ENCODE results near the gene GHR. TPM values are rescaled to one million over a fixed set of nuclear protein-coding genes. Genes with fewer than 3 reads are reported as not detected.

GHR gene
- total and polyA plus RNA-seq, 4 donors = 2.9 to 17.1 (median 8.6) TPM

GRCh38 chr5:42397267-42397666 is 26.0 kb upstream of the GHR start:
- Histone ChIP-seq H3K36me3 (ENCODE audit: control insufficient read depth in 1 of 2, insufficient read depth in 2 of 2, low read length in 1 of 2) (no peaks in the 10 kb centered on the region), H3K4me3 (ENCODE audit: low read length in 2 of 2) (no peak overlapping the region), H3K27ac (ENCODE audit: low read depth in 1 of 2, low read length in 2 of 2) (no peak overlapping the region), H3K4me1 (ENCODE audit: control insufficient read depth in 1 of 2, insufficient read depth in 2 of 2, low read length in 2 of 2) (no peaks in the 10 kb centered on the region), H3K27me3 (ENCODE audit: control insufficient read depth in 1 of 2, insufficient read depth in 2 of 2, low read length in 1 of 2) (no peaks in the 10 kb centered on the region), H3K9me3 (ENCODE audit: control insufficient read depth, low read length) (peaks cover 2% of the 10 kb centered on the region)
- intact Hi-C loops (cut with DNase I) = no loop called here
- DNase-seq (no peak), ATAC-seq (ENCODE audit: low FRiP score) (no peak)
- 74 to 78% methylated on average over 8 of the region's 8 CpGs for WGBS, 2 donors

GRCh38 chr5:42399702-42400101 is 23.5 kb upstream of the GHR start:
- Histone ChIP-seq H3K27me3 (ENCODE audit: control insufficient read depth in 1 of 2, insufficient read depth in 2 of 2, low read length in 1 of 2) (no peaks in the 10 kb centered on the region), H3K9me3 (ENCODE audit: control insufficient read depth, low read length) (no peaks in the 10 kb centered on the region), H3K4me3 (ENCODE audit: low read length in 2 of 2) (no peak overlapping the region), H3K36me3 (ENCODE audit: control insufficient read depth in 1 of 2, insufficient read depth in 2 of 2, low read length in 1 of 2) (no peaks in the 10 kb centered on the region), H3K4me1 (ENCODE audit: control insufficient read depth in 1 of 2, insufficient read depth in 2 of 2, low read length in 2 of 2) (no peaks in the 10 kb centered on the region), H3K27ac (ENCODE audit: low read depth in 1 of 2, low read length in 2 of 2) (no peak overlapping the region)
- intact Hi-C loops (cut with DNase I) = no loop called here
- WGBS, 2 donors = 55% methylated on average over 2 of the region's 2 CpGs
- DNase-seq = no peak
- no peak for ATAC-seq (ENCODE audit: low FRiP score)

- Histone ChIP-seq H3K4me1 (ENCODE audit: control insufficient read depth in 1 of 2, insufficient read depth in 2 of 2, low read length in 2 of 2) (no peaks in the 10 kb centered on the region), H3K27me3 (ENCODE audit: control insufficient read depth in 1 of 2, insufficient read depth in 2 of 2, low read length in 1 of 2) (no peaks in the 10 kb centered on the region), H3K36me3 (ENCODE audit: control insufficient read depth in 1 of 2, insufficient read depth in 2 of 2, low read length in 1 of 2) (no peaks in the 10 kb centered on the region), H3K27ac (ENCODE audit: low read depth in 1 of 2, low read length in 2 of 2) (no peak overlapping the region), H3K9me3 (ENCODE audit: control insufficient read depth, low read length) (no peaks in the 10 kb centered on the region), H3K4me3 (ENCODE audit: low read length in 2 of 2) (no peak overlapping the region)
- no peak for DNase-seq
- intact Hi-C loops (cut with DNase I) = no loop called here
- WGBS, 2 donors = 95 to 97% methylated on average over 3 of the region's 3 CpGs
- ATAC-seq (ENCODE audit: low FRiP score) = no peak
Measured at GRCh38 chr5:42400474-42400873, 22.8 kb upstream of the GHR start.

GRCh38 chr5:42403236-42403635 is 20.0 kb upstream of the GHR start:
- intact Hi-C loops (cut with DNase I) = no loop called here
- Histone ChIP-seq H3K4me1 (ENCODE audit: control insufficient read depth in 1 of 2, insufficient read depth in 2 of 2, low read length in 2 of 2) (no peaks in the 10 kb centered on the region), H3K4me3 (ENCODE audit: low read length in 2 of 2) (no peak overlapping the region), H3K36me3 (ENCODE audit: control insufficient read depth in 1 of 2, insufficient read depth in 2 of 2, low read length in 1 of 2) (no peaks in the 10 kb centered on the region), H3K9me3 (ENCODE audit: control insufficient read depth, low read length) (no peaks in the 10 kb centered on the region), H3K27ac (ENCODE audit: low read depth in 1 of 2, low read length in 2 of 2) (no peak overlapping the region), H3K27me3 (ENCODE audit: control insufficient read depth in 1 of 2, insufficient read depth in 2 of 2, low read length in 1 of 2) (no peaks in the 10 kb centered on the region)
- 100% methylated on average over 2 of the region's 2 CpGs for WGBS, 2 donors
- DNase-seq (no peak), ATAC-seq (ENCODE audit: low FRiP score) (no peak)

GRCh38 chr5:42404366-42404765 is 18.9 kb upstream of the GHR start:
- no peaks in the 10 kb centered on the region for H3K9me3 ChIP-seq (ENCODE audit: control insufficient read depth, low read length)
- ATAC-seq (ENCODE audit: low FRiP score) (no peak), DNase-seq (no peak)
- no peak overlapping the region for H3K27ac ChIP-seq (ENCODE audit: low read depth in 1 of 2, low read length in 2 of 2)
- intact Hi-C loops (cut with DNase I) = no loop called here
- H3K4me3 ChIP-seq (ENCODE audit: low read length in 2 of 2) = no peak overlapping the region
- no peaks in the 10 kb centered on the region for H3K27me3 ChIP-seq (ENCODE audit: control insufficient read depth in 1 of 2, insufficient read depth in 2 of 2, low read length in 1 of 2)
- WGBS, 2 donors = 17 to 22% methylated on average over 2 of the region's 2 CpGs
- no peaks in the 10 kb centered on the region for H3K4me1 ChIP-seq (ENCODE audit: control insufficient read depth in 1 of 2, insufficient read depth in 2 of 2, low read length in 2 of 2)
- no peaks in the 10 kb centered on the region for H3K36me3 ChIP-seq (ENCODE audit: control insufficient read depth in 1 of 2, insufficient read depth in 2 of 2, low read length in 1 of 2)

GRCh38 chr5:42419294-42419693 is 3.9 kb upstream of the GHR start:
- no peaks in the 10 kb centered on the region for H3K27me3 ChIP-seq (ENCODE audit: control insufficient read depth in 1 of 2, insufficient read depth in 2 of 2, low read length in 1 of 2)
- WGBS, 2 donors = 92 to 100% methylated on average over 1 of the region's 1 CpG
- ATAC-seq (ENCODE audit: low FRiP score) = no peak

GRCh38 chr5:42422656-42423280 is 471 bp upstream of the GHR start:
- Histone ChIP-seq H3K27me3 (ENCODE audit: control insufficient read depth in 1 of 2, insufficient read depth in 2 of 2, low read length in 1 of 2) (no peaks in the 10 kb centered on the region), H3K27ac (ENCODE audit: low read depth in 1 of 2, low read length in 2 of 2) (peak overlapping the region; percentile 50 to 71), H3K36me3 (ENCODE audit: control insufficient read depth in 1 of 2, insufficient read depth in 2 of 2, low read length in 1 of 2) (no peaks in the 10 kb centered on the region), H3K4me1 (ENCODE audit: control insufficient read depth in 1 of 2, insufficient read depth in 2 of 2, low read length in 2 of 2) (peaks cover 0 to 2% of the 10 kb centered on the region in 2 donors), H3K4me3 (ENCODE audit: low read length in 2 of 2) (peak overlapping the region; percentile 84 to 85), H3K9me3 (ENCODE audit: control insufficient read depth, low read length) (no peaks in the 10 kb centered on the region)
- ATAC-seq (ENCODE audit: low FRiP score) (peak; percentile 16), DNase-seq (no peak)
- intact Hi-C loops (cut with DNase I) = loop anchor here (1.0 to 5.0 kb wide), 3 partner anchors 158 to 235 kb away; no protein-coding TSS in a partner anchor
- 0 to 5% methylated on average over 7 of the region's 7 CpGs for WGBS, 2 donors

More at GRCh38 chr5:42419294-42419693, 3.9 kb upstream of the GHR start:
- Histone ChIP-seq H3K4me1 (ENCODE audit: control insufficient read depth in 1 of 2, insufficient read depth in 2 of 2, low read length in 2 of 2) (no peaks in the 10 kb centered on the region), H3K36me3 (ENCODE audit: control insufficient read depth in 1 of 2, insufficient read depth in 2 of 2, low read length in 1 of 2) (no peaks in the 10 kb centered on the region), H3K27ac (ENCODE audit: low read depth in 1 of 2, low read length in 2 of 2) (no peak overlapping the region), H3K4me3 (ENCODE audit: low read length in 2 of 2) (no peak overlapping the region), H3K9me3 (ENCODE audit: control insufficient read depth, low read length) (no peaks in the 10 kb centered on the region)
- DNase-seq = no peak
- intact Hi-C loops (cut with DNase I) = no loop called here

GRCh38 chr5:42426016-42426415 is 2.8 kb downstream of the GHR start:
- H3K4me1 ChIP-seq (ENCODE audit: control insufficient read depth in 1 of 2, insufficient read depth in 2 of 2, low read length in 2 of 2) = peaks cover 0 to 9% of the 10 kb centered on the region in 2 donors
- intact Hi-C loops (cut with DNase I) = no loop called here
- H3K27ac ChIP-seq (ENCODE audit: low read depth in 1 of 2, low read length in 2 of 2) = no peak overlapping the region
- no peak for DNase-seq
- H3K27me3 ChIP-seq (ENCODE audit: control insufficient read depth in 1 of 2, insufficient read depth in 2 of 2, low read length in 1 of 2) = no peaks in the 10 kb centered on the region
- H3K4me3 ChIP-seq (ENCODE audit: low read length in 2 of 2) = no peak overlapping the region
- ATAC-seq (ENCODE audit: low FRiP score) = no peak
- WGBS, 2 donors = 61 to 75% methylated on average over 3 of the region's 3 CpGs
- H3K36me3 ChIP-seq (ENCODE audit: control insufficient read depth in 1 of 2, insufficient read depth in 2 of 2, low read length in 1 of 2) = no peaks in the 10 kb centered on the region
- no peaks in the 10 kb centered on the region for H3K9me3 ChIP-seq (ENCODE audit: control insufficient read depth, low read length)

GRCh38 chr5:42429694-42430093 is 6.5 kb downstream of the GHR start:
- Histone ChIP-seq H3K4me3 (ENCODE audit: low read length in 2 of 2) (no peak overlapping the region), H3K36me3 (ENCODE audit: control insufficient read depth in 1 of 2, insufficient read depth in 2 of 2, low read length in 1 of 2) (no peaks in the 10 kb centered on the region), H3K4me1 (ENCODE audit: control insufficient read depth in 1 of 2, insufficient read depth in 2 of 2, low read length in 2 of 2) (peaks cover 0 to 9% of the 10 kb centered on the region in 2 donors), H3K27ac (ENCODE audit: low read depth in 1 of 2, low read length in 2 of 2) (no peak overlapping the region), H3K9me3 (ENCODE audit: control insufficient read depth, low read length) (no peaks in the 10 kb centered on the region), H3K27me3 (ENCODE audit: control insufficient read depth in 1 of 2, insufficient read depth in 2 of 2, low read length in 1 of 2) (no peaks in the 10 kb centered on the region)
- ATAC-seq (ENCODE audit: low FRiP score) (no peak), DNase-seq (no peak)
- intact Hi-C loops (cut with DNase I) = no loop called here
- WGBS, 2 donors = 84 to 92% methylated on average over 1 of the region's 1 CpG
